ENCODE data around the gene TNNI3. TPM values are rescaled to one million over a fixed set of nuclear protein-coding genes. Genes with fewer than 3 reads are reported as not detected.

The TNNI3 gene
- total and polyA plus RNA-seq, 4 donors = 1.2 to 4.8 (median 3.3) TPM

- Histone ChIP-seq H3K4me3 (no peak overlapping the region), H3K27ac (ENCODE audit: low read depth in 1 of 2, low read length in 1 of 2) (no peak overlapping the region), H3K36me3 (ENCODE audit: control insufficient read depth in 4 of 4, insufficient read depth in 4 of 4, low read length in 4 of 4) (no peaks in the 10 kb centered on the region), H3K27me3 (ENCODE audit: control insufficient read depth in 3 of 3, insufficient read depth in 3 of 3, low read length in 2 of 3) (peaks cover 11 to 51% (median 29%) of the 10 kb centered on the region in 3 donors), H3K4me1 (ENCODE audit: control insufficient read depth in 5 of 5, insufficient read depth in 5 of 5, low read length in 5 of 5) (peaks cover 0 to 4% (median 0%) of the 10 kb centered on the region in 5 donors), H3K9me3 (ENCODE audit: control insufficient read depth in 4 of 4, insufficient read depth in 3 of 4, low read length in 3 of 4) (peaks cover 0 to 5% (median 0%) of the 10 kb centered on the region in 4 donors), H3K9ac (ENCODE audit: insufficient read depth in 1 of 2, low read length in 2 of 2) (no peak overlapping the region)
- WGBS, 2 donors = 1 to 3% methylated on average over 21 to 39 of the region's 41 CpGs
- no peak for TF ChIP-seq CTCF (IDR thresholded peaks at IDR 0.05; ENCODE audit: control extremely low read depth, extremely low read depth)
- ATAC-seq (ENCODE audit: insufficient read depth, low FRiP score) (no peak), DNase-seq (no peak)
Measured at GRCh38 chr19:55146078-55146704, 11.3 kb downstream of the TNNI3 start.

GRCh38 chr19:55145232-55145631 lies 12.3 kb downstream of the TNNI3 start:
- H3K36me3 ChIP-seq (ENCODE audit: control insufficient read depth in 4 of 4, insufficient read depth in 4 of 4, low read length in 4 of 4) = no peaks in the 10 kb centered on the region
- peaks cover 0 to 4% (median 0%) of the 10 kb centered on the region in 5 donors for H3K4me1 ChIP-seq (ENCODE audit: control insufficient read depth in 5 of 5, insufficient read depth in 5 of 5, low read length in 5 of 5)
- H3K9me3 ChIP-seq (ENCODE audit: control insufficient read depth in 4 of 4, insufficient read depth in 3 of 4, low read length in 3 of 4) = peaks cover 0 to 5% (median 0%) of the 10 kb centered on the region in 4 donors
- ATAC-seq (ENCODE audit: insufficient read depth, low FRiP score) (no peak), DNase-seq (no peak)
- H3K27me3 ChIP-seq (ENCODE audit: control insufficient read depth in 3 of 3, insufficient read depth in 3 of 3, low read length in 2 of 3) = peaks cover 11 to 51% (median 24%) of the 10 kb centered on the region in 3 donors
- no peak for TF ChIP-seq CTCF (IDR thresholded peaks at IDR 0.05; ENCODE audit: control extremely low read depth, extremely low read depth)
- H3K4me3 ChIP-seq = no peak overlapping the region
- H3K27ac ChIP-seq (ENCODE audit: low read depth in 1 of 2, low read length in 1 of 2) = no peak overlapping the region
- 17 to 23% methylated on average over 2 to 3 of the region's 3 CpGs for WGBS, 2 donors
- H3K9ac ChIP-seq (ENCODE audit: insufficient read depth in 1 of 2, low read length in 2 of 2) = no peak overlapping the region

- WGBS, 2 donors = 21 to 24% methylated on average over 21 of the region's 21 CpGs
- DNase-seq (no peak), ATAC-seq (ENCODE audit: insufficient read depth, low FRiP score) (no peak)
- H3K36me3 ChIP-seq (ENCODE audit: control insufficient read depth in 4 of 4, insufficient read depth in 4 of 4, low read length in 4 of 4) = no peaks in the 10 kb centered on the region
- peaks cover 0 to 5% (median 0%) of the 10 kb centered on the region in 4 donors for H3K9me3 ChIP-seq (ENCODE audit: control insufficient read depth in 4 of 4, insufficient read depth in 3 of 4, low read length in 3 of 4)
- no peak overlapping the region for H3K27ac ChIP-seq (ENCODE audit: low read depth in 1 of 2, low read length in 1 of 2)
- H3K27me3 ChIP-seq (ENCODE audit: control insufficient read depth in 3 of 3, insufficient read depth in 3 of 3, low read length in 2 of 3) = peaks cover 11 to 27% (median 21%) of the 10 kb centered on the region in 3 donors
- peaks cover 0 to 4% (median 0%) of the 10 kb centered on the region in 5 donors for H3K4me1 ChIP-seq (ENCODE audit: control insufficient read depth in 5 of 5, insufficient read depth in 5 of 5, low read length in 5 of 5)
- H3K4me3 ChIP-seq = no peak overlapping the region
- TF ChIP-seq CTCF (IDR thresholded peaks at IDR 0.05; ENCODE audit: control extremely low read depth, extremely low read depth) = no peak
- H3K9ac ChIP-seq (ENCODE audit: insufficient read depth in 1 of 2, low read length in 2 of 2) = no peak overlapping the region
Measured at GRCh38 chr19:55141696-55142095, 15.8 kb downstream of the TNNI3 start.

All from lung (tissue), 12 donors.